GM19240 (cell line): ENCODE measurements around the gene IMMT.
"Not testable (repeated sequence)": the region's sequence is repeated elsewhere in the genome, so short reads cannot be mapped to it uniquely, and the experiment has no call there.

Experiments
- DNase-seq: peaks from one replicate; pipeline ENCODE4 v3.0.0; 2011; ENCODE audit warnings: low spot score; ENCODE audit not compliant: insufficient read length

IMMT gene

DNA sequence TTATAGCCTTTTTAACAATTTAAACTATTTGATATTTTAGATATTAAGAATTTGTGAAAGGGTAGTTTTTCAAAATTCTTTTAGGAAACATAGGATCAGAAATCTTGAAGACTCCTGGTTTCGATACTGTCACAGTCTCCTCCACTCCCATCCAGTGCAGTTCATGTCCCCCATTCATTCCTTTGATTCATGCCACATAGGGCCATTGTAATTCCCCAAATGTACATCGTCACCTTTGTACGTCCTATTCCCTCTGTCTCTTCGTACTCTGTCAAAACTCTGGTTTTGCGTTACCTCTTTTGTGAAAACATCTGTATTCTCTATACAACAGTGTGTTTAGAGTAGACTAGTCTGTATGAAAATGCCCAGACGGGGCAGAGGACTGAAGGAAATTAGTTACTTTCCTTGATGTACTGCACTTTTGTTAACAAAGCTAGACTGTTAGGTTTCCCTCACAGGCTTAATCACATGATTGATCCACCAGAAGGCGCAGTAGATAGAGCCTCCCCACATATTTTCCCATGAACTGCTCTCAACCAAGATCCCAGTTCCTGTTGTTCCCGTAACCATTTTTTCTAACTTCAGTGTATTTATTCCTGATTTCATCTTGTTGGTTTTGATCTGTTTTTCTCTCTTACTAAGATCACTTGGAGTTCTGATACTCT lies 6.5 kb upstream of the IMMT start:
- DNase-seq: no peak

DNA sequence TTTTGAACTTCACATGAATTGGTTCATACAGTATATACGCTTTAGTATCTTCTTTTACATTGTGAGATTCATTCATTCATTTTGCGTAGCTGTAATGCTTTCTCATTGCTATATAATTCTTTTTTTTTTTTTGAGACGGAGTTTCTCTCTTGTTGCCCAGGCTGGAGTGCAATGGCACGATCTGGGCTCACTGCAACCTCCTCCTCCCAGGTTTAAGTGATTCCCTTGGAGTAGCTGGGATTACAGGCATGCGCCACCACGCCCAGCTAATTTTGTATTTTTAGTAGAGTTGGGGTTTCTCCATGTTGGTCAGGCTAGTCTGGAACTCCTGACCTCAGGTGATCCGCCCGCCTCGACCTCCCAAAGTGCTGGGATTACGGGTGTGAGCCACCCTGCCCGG lies 5.3 kb upstream of the IMMT start:
- DNase-seq: not testable (repeated sequence)

DNA sequence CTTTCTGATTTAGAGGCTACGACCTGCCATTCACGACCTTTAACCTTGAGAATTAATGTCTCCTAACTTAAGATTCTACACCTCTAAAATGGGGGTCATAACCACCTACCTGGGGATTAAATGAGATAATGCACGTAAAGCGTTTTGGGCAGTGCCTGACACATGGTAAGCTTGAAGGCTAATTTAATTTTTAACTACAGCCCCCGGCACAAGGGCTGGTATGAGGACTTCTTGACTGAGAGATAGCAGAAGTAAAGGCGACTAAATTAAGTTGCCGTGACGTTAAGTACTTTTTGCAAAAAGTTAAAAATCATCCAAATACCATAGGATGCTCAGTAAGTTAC lies 4.5 kb upstream of the IMMT start:
- no peak for DNase-seq

DNA sequence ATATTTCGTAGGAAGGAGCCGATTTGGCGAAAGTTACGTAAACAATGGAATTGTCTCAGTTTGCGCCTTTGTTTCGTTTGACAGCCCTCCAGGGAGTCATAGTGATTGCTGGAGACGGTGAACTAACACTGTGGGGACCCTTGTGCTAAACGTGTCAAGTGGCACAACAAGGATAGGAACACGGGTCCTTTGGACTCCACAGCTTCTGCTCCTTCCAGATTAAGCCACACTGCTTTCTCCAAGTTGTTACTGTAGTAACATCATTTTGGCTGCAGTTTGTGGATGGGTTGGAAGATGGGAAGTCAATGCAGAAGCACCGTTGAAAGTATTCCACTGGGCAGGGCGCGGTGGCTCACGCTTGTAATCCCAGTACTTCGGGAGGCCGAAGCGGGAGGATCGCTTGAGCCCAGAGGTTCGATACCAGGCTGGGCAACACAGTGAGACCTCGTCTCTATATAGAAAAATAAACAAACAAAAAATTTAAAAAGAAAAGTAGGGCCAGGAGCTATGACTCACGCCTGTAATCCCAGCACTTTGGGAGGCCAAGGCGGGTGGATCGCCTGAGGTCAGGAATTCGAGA lies 636 bp upstream of the IMMT start:
- no peak for DNase-seq

DNA sequence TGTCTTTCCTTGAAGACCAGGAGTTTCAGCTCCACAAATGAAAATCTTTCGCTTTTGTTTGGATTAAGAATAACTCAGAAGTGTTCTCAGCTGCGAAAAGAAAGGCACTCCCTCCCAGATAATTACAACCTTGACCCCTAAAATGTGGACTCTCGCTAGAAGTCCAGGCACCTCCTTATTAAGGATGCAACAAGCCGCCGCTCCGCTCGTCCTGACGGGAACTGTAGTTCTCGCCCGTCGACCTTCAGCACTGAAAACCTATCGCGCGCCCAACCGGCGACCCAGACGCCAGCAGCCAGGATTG lies 559 bp downstream of the IMMT start:
- DNase-seq: no peak

DNA sequence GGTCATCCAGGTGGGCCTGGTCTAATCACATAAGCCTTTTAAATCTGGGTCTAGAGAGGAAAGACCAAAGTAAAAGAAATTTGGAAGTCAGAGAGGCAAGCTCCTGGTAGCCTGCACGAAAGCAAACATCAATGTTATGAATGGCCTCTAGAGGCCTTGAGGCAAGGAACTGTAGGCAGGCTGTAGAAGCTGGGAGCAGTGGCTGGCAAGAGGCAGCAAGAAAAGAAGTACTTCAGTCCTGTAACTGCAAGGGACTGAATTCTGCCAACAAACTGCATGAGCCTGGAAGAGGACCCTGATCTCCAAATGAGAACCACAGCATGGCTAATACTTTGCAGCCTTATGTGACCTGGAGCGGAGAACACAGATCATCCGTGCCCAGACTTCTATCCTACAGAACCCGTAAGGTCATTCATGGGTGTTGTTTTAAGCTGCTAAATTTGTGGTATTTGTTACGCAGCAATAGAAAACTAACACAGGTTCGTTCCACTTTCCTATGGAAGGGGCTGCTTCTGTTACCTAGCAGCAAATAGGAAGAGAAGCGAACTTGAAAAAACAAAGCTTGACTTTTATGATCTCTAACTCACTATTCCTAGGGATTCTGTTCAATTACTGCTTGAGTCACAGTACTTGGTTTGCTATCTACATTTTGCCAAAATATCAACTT lies 1.2 kb downstream of the IMMT start:
- DNase-seq: no peak

DNA sequence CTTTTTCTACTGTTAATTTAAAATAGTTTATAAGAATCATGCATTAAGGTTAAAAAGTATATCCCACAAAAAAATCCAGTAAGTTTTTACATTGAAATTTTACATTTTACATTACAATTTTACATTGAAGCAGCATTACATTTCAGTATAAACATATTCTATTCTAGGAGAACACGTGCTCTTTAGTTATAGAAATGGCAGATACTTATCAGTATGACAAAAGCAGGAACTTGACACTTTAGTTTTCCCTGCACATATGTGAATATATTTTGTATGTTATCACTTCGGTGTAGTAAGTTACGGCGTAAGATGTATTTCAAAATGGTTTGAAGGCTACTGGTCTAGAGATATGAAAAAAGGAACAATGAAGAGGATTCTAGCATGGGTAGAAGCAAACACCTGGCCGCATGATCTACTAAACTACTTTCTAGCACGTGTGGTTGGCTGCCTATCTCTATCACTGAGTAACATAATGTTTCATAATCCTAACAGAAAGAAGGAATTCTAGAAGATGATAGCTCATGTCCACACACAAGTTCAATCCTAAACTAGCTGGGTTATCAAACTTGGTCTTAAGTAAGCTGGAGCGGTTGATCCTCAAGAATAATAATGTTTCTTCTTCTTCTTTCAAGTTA lies 5.4 kb downstream of the IMMT start:
- no peak for DNase-seq

DNA sequence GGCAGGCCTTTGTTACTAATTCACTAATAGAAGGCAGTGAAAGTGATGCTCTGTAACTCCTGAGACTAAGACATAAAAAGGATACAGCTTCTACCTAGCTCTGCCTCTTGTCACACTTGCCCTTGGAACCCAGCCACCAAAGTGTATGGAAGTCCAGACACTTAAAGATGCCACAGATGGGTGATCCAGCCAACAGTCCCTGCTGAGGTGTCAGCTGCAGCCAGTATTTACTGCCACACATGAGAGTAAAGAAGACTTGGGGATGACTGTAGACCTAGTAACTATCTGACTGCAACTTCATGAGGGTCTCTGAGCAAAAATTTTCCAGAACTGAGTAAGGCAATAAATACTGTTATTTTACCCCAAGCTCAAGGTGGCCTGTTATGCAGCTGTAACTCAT lies 8.8 kb downstream of the IMMT start:
- no peak for DNase-seq

DNA sequence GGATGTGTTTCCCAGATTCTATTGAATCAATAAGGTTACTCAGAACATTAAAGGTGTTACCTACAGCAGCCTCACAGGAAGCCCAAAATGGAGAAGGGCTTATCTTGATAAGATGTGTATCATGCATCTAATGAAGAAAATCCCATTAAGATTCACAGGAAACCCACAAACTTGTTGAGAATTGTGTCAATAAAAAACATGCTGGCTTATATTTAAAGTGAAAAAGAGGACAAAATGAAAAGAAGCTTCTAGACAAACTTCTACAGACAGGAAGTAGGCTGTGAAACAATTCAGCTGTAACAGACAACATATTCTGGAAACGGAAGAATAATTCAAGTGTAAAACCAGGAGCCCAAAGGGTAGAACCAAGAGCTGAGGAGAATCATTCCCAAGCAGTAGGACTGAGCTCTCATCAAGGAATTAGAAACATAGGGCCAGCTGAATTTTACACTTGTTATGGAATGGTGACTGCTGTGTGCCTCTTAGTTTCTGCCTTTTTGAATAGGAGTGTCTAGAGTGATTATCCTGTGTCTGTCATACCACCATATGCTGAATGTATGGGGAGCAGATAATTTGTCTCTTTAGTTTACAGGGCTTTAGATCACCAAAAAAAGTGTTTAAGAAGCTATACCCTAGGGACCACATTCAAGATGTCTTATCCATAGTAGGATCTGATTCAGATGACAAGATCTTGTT lies 9.6 kb downstream of the IMMT start:
- DNase-seq: no peak

DNA sequence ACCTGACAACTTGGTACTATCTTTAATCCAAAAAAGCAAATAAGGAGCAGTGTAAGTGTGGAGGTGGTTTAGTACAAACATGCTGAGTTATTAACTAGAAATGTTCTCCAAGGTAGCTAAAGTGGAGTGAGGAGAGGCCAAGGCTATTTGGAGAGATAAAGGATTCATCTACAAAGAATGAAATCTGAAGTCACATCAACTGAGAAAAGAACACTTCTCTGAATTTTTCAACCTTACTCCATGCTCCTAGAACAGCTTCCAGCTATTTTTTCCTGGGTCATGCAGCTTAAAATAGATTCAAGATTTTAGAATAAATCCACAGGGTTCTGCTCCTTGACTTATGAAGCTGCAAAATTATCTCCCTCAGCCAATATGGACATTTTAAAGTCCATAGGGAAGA lies 18.7 kb downstream of the IMMT start:
- DNase-seq: no peak

DNA sequence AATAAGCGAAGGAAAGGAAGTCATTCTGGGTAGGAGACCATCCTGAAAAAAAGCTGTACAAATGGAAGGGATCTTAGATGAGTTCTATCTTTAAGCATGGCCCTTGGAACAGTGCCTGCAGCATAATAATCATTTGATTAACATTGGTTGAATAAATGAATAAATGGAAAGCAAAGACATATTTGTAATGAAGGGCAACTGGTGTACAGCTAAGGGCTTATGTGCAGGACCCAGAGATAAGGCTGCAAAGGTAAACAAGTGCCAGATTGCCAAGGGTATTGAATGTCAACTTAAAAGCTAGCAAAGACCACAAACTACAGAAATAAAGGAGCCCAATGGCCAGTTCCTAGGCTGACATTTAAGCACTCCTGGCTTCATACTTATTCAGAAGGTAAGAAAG lies 19.4 kb downstream of the IMMT start:
- no peak for DNase-seq

DNA sequence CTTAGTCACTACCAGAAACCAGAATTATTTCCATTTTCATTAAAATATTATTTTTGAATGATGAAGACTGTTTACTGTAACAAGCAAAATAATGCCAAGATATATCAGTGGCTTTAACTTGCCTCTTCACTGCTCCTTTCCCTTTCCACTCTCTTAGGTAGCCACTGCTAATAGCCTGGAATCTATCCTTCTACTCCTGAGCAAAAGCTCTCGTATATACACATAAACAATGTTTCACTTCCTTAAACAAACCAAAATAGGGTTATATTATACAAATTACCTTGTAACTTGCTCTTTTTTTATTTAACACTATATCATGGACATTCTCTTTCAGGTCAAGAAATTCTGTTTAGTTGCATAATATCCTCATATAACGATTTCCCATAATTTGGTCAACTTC lies 20.8 kb downstream of the IMMT start:
- DNase-seq: no peak

DNA sequence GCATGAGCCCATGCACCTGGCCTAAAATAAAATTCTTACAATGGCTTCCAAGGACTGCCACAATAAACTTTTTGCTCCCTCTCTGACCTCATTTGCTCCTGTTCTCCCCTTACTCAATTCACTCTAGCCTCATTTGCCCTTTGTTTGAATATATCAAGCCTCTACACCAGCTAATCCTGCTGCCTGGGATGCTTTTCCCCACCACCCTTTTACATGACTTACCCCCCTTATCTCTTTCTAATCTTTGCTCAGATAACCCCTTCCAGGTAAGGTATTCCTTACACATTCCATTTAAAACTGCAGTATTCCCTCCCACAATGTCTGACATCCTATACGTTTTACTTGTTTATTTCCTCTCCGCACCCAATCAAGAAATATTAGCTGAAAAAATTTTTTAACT lies 22.7 kb downstream of the IMMT start:
- no peak for DNase-seq

DNA sequence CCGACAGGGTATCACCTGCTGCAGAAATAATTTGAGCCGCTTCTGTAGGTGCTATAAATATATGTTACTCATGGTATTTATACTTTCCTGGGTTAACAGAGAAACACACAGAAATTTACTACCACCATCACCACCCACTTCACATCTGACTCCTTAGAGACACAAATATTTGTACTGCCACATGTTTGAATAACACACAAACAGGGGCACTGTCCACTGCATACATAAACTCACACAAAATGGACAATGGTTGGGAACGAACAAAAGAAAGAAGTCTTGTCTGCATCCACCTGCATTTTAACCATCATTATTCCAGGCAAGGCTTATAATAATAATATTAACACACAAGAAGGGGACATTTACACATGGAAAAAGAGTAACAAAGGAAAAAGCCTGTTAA lies 24.0 kb downstream of the IMMT start:
- no peak for DNase-seq

DNA sequence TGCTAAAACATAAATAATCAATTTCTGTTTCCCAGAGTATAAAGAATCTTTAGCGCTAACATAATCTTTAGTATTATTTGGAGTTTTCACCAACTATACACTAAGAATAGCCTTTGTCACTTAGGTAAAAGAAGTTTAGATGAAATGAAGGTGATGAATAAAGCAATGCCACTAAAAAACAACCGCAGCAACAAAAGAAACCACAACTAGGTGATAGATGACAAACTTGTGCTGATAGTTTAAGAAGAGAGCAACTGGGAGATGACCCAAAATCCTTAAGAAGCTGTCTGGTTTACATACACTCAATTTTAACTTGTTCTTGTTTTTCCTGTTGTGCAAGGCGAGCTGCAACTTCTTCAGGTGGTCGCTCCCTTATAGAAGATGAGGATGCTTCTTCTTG lies 24.8 kb downstream of the IMMT start:
- no peak for DNase-seq

DNA sequence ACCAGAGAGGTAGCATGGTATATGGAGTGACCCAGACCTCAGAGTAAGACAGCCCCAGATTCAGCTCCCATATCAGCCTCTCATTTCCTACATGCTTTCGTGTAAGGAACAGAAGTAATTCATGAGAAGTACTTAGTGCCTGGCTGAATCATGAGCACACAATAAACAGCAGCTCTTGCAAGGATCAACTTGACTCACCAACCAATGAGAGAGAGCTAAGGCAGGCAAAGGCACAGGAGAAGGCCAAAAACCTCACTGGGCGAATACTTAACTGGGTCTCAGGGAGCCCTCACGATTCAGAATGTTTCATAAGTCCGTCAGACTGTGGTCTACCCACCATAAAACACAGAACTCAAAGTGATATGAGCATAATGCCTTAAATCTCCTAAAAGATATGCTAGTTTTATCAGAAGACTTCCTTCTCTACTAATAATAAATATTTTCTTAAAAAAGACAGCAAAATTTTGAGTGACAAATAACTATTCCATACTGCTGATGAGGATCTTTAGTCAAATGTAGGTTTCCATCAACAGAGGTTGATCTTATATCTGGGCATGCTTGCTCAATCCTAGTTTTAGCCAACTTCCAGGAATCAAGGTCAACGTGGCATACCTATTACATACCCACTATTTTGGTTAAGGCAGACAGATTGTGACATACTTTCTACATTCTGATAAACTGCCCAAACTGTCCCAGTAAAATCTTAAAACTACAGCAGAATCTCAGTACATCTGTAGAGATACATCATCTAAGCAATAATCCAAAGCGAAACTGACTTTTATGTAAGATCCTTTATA lies 34.9 kb downstream of the IMMT start:
- DNase-seq: no peak

DNA sequence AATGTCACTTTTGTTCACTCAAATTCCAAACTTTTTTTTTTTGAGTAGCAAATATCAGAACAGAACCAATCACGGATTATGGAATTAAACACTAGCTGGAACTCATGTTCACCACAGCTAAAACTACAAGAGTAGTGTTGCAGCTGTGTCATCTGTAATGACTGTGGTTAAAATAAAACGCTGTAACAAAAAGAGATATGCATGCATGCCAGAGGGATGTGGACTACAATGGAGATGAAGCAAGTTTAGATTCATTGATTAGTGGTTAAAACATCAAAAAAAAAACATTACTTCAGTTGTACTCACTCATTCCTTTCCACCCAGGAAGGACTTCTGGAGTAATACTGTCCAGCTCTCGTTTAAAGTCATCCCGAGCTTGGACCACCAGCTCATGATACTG lies 37.0 kb downstream of the IMMT start:
- DNase-seq: no peak

DNA sequence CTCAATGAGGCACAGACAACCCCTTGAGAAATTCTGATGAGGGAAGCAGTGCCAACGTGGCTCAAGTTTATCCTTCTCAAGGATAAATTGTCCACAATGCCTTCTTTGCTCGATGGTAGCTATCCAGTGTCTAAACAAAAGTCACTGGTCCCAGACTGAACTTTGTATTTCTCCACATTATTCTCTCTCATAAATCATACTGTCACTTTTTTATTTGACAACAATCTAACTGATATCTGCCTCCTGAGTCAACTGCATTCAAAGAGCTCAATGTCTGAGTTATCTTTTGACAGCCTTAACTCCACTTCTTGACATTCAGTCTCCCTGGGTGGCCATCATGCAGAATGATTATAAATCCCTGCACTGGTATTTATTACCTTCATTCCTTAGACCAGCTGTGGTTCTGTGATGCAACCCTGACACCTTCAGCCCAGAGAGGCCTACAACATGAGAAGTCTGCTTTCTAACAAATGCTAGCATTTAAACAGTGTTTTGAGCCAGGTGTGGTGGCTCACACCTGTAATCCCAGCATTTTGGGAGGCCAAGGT lies 38.2 kb downstream of the IMMT start:
- no peak for DNase-seq

DNA sequence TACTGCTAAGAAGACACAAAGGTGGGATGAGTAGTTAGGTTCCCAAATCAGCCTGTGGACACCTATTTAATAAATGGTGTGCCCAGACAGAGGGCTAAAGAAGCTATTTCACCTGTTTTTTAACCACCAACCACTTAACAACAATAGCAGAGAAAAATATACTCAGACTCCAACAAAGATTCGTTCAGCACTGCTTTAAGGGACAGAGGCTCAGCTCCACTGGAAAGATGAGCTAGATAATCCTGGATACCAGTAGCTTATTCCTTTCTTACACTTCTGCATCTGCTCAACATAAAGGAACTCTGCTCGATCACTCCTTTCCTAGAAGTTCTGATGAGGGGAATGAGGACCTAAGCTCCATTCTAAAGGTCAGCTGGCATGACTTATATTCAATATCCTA lies 44.8 kb downstream of the IMMT start:
- DNase-seq: no peak

DNA sequence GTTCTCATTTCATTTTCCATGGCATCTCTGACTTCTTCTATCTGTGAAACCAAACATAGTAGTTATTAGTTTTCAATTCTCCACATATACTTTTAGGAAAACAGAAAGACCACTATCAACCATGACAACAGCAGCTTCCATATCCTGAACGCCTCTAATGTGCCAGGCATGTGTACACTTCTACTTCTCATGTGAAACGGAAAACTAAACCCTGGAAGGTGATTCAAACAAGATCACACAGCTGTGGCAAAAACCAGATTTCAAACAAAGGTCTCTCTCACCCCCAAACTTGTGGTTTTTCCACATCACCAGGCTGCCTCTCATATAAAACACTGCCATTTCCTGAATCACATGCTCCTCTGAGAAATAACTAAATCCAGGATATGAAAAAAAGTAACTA lies 47.5 kb downstream of the IMMT start:
- DNase-seq: no peak

DNA sequence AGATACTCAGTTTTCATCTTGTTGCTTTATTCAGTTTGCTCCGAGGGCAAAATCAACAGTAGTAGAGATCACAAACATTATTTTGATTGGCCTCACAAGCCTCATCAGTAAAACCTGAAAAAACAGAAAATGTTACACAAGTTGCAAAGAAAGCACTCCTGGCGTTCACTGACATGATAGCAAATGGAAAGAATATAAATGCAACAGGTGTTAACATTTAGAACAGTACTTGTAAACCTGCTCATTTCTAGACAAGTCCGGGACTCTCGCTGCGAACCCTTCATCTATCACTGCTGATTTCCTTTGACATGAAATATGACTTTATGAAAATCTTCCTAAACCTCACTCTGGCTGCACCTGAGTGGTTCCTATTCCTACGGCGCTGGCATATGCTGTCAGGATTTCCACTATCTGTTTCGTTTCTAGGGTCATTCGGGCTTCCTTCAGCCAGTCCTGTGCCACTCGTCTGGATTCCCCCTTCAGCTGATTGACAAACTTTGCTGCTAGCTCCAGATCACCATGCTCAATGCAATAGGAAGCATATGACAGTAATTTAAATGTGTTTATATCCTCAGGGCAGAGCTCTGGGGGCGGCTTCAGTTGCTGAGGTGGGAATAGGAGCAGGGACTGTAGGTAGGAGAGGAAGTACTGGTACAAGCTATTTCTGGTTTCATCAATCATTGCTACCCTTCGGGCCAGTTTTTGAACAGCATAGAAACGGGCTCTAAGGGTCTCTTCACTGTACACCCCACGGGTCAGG lies 51.2 kb downstream of the IMMT start:
- DNase-seq: no peak
